HepG2 (cell line): ENCODE results near the gene DLAT. TPM values are rescaled to one million over a fixed set of nuclear protein-coding genes. Genes with fewer than 3 reads are reported as not detected.

Source experiments
- ARID2 ChIP-seq: sonication (generic); formaldehyde crosslinking; IDR thresholded peaks from 2 replicates; pipeline ENCODE4 v1.8.1; 2022; ENCODE audit warnings: mild to moderate bottlenecking, missing genetic modification reagents, borderline replicate concordance
- ARID5B ChIP-seq: IDR thresholded peaks from 2 replicates; pipeline ENCODE4 v1.4.0; 2020; ENCODE audit warnings: mild to moderate bottlenecking, missing genetic modification reagents
- BRF2 ChIP-seq: sonication (generic); formaldehyde crosslinking; IDR thresholded peaks from 2 replicates; pipeline ENCODE4 v1.8.1; 2022; ENCODE audit warnings: mild to moderate bottlenecking, missing genetic modification reagents
- FOSL1 ChIP-seq: sonication (generic); formaldehyde crosslinking; IDR thresholded peaks from 2 replicates; pipeline ENCODE4 v1.9.0; 2021; ENCODE audit warnings: missing genetic modification reagents, borderline replicate concordance
- NCOA2 ChIP-seq: sonication (generic); formaldehyde crosslinking; IDR thresholded peaks from 2 replicates; pipeline ENCODE4 v1.8.0; 2022; ENCODE audit warnings: inconsistent platforms
- TFAP4 ChIP-seq: sonication (generic); IDR thresholded peaks from 2 replicates; pipeline ENCODE4 v1.6.1; 2016; ENCODE audit warnings: low read depth, borderline replicate concordance
- THAP11 ChIP-seq: IDR thresholded peaks from 2 replicates; pipeline ENCODE4 v1.6.1; 2016; ENCODE audit warnings: missing biosample characterization, missing genetic modification reagents
- ZFAT ChIP-seq: sonication (generic); formaldehyde crosslinking; conservative IDR thresholded peaks from 2 replicates; pipeline ENCODE4 v1.8.1; 2023; ENCODE audit warnings: missing genetic modification reagents, inconsistent platforms
- ZNF33A ChIP-seq: sonication (generic); formaldehyde crosslinking; IDR thresholded peaks from 2 replicates; pipeline ENCODE4 v1.5.1; 2020; ENCODE audit warnings: missing genetic modification reagents, mild to moderate bottlenecking, moderate library complexity, borderline replicate concordance
- ZNF432 ChIP-seq: sonication (generic); formaldehyde crosslinking; IDR thresholded peaks from 2 replicates; pipeline ENCODE4 v1.5.0; 2020; ENCODE audit warnings: missing genetic modification reagents, mild to moderate bottlenecking, borderline replicate concordance
- polyA plus RNA-seq, 8 experiments: library from polyadenylated mRNA; depleted of rRNA in 3 of 8; stranded (reverse) in 7 of 8; unstranded in 1 of 8; fragments of >200 nt; fragmentation: Illumina TruSeq in 4 of 8; extraction: Trizol in 4 of 8; gene quantifications; 2 replicates each; pipeline versions ENCODE4 v1.2.1 to v1.2.3, GENCODE V29; 2011 to 2016; ENCODE audit warnings: low read depth in 4 of 8, missing spikeins in 1 of 8, mixed read lengths in 1 of 8; ENCODE audit not compliant: insufficient read depth in 1 of 8
- total RNA-seq, 5 experiments: library from RNA; depleted of rRNA; stranded (reverse); fragments of >200 nt; fragmentation: Illumina TruSeq; extraction: Trizol; gene quantifications; 2 replicates each; pipeline ENCODE4 v1.2.3, GENCODE V29; 2016; ENCODE audit warnings: low read depth in 1 of 5
- TF ChIP-seq, protein P1 (sequence below): sonication (generic); formaldehyde crosslinking; IDR thresholded peaks from 2 replicates; pipeline ENCODE4 v1.9.0; 2021; ENCODE audit warnings: missing genetic modification reagents, mild to moderate bottlenecking, borderline replicate concordance

DLAT gene
- total and polyA plus RNA-seq, 2 of the 13 experiments (the other 11 are each of a cell fraction or from before 2014, with no cell fraction given): 26.4 to 62.2 TPM

DNA sequence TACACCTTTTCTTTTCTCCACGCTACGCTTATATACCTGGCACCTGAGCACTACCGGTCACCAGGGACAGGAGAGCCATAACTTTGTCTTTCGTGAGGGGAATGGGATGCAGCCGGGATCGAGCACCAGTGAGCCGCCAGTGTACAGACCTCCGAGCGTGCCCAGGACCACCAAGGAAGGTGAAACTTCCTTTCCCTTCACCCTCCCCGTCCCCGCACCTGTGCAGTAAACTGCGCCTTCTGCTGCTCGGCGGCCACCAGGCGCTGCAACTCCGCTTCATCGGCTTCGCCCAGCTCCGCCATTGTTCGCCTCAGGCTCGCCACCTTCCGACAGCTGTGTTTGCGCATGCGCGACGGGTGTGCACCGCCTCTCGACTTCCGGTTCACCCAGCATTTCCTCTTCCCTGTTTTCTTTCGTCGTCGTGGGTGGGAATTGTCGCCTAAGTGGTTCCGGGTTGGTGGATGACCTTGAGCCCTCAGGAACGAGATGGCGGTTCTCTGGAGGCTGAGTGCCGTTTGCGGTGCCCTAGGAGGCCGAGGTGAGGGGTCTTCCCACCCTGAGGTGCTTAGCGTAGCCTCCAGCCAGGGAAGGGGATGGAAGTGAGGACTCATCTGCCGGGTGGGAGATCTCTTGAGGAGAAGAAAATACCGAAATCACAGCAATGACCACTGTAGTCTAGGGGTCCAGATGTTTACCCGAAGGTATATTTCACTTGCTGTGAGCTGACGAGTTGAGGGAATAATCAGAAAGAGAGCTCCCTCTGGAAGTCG is 61.4 kb downstream of the DLAT start, which contains the start of the genes SDHD and TIMM8B (continued):
- TF ChIP-seq ARID5B (CRISPR knock-in tag): peak; percentile 54
- TF ChIP-seq, protein P1, sequence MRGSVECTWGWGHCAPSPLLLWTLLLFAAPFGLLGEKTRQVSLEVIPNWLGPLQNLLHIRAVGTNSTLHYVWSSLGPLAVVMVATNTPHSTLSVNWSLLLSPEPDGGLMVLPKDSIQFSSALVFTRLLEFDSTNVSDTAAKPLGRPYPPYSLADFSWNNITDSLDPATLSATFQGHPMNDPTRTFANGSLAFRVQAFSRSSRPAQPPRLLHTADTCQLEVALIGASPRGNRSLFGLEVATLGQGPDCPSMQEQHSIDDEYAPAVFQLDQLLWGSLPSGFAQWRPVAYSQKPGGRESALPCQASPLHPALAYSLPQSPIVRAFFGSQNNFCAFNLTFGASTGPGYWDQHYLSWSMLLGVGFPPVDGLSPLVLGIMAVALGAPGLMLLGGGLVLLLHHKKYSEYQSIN (CRISPR knock-in tag): no peak
- no peak for TF ChIP-seq ZNF33A (CRISPR knock-in tag)
- peak; percentile 62; the same call in 1 of the 2 replicates for TF ChIP-seq TFAP4
- no peak for TF ChIP-seq FOSL1 (CRISPR knock-in tag)
- no peak for TF ChIP-seq ZNF432 (CRISPR knock-in tag)
- peak; percentile 96 for TF ChIP-seq THAP11
- TF ChIP-seq BRF2 (CRISPR knock-in tag): no peak
- TF ChIP-seq ARID2 (CRISPR knock-in tag): peak; percentile 51; the same call in 1 of the 2 replicates
- no peak for TF ChIP-seq ZFAT (CRISPR knock-in tag)
- peak; percentile 48 for TF ChIP-seq NCOA2
